NCI-H226 (cell line): Measurements from ENCODE around the gene ATP6V0B.

Source experiments
- DNase-seq: peaks from one replicate; pipeline ENCODE4 v3.0.0-alpha.2; 2015

The ATP6V0B gene

DNA sequence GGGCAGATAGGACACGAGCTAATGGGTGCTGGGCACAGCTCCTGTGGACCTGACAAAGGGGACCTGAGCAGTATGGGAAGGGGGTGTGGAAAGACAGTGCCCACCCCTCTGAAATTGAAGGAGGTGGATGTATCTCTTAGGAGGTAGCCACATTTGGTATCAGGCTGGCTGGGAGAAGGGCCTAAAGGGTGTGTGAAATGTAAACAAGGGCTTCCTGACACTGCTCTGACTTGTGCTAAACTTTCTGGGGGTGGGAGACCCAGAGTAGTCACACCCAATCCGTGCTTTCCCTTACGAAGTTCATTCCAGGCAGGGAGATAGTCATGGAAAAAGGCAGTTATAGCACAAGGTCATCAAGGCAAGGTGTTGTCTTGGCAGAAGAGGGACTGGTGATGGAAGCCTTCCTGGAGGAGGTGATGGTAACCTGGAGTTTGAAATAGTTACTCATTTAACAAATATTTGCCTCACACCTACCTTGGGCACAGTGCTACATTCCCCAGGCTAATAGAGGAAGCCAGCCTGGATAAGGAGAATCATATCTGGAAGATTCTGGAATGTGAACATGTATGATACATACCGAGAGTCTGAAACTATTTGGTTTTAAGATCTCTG, 11.3 kb downstream of the ATP6V0B start:
- peak; percentile 79 for DNase-seq

DNA sequence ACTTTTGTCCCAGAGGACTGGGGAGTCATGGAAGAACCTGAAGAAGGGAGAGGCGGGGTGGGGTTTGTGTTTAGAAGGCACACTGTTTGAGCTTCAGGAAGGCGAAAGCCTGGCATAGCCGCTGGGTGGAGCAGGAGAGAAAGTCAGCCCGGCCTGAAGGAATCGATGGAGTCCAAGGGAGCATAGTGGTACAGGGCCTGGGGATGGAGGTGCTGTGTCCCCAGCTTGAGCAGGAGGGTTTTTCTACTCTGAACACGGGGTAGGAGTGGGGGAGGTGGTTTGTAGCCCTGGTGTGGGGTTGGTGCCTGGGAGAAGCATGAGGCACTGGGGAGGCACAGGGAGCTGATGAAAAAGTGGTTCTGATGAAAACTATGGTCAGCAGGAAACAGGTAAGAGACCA, 12.0 kb downstream of the ATP6V0B start:
- peak; percentile 54 for DNase-seq

DNA sequence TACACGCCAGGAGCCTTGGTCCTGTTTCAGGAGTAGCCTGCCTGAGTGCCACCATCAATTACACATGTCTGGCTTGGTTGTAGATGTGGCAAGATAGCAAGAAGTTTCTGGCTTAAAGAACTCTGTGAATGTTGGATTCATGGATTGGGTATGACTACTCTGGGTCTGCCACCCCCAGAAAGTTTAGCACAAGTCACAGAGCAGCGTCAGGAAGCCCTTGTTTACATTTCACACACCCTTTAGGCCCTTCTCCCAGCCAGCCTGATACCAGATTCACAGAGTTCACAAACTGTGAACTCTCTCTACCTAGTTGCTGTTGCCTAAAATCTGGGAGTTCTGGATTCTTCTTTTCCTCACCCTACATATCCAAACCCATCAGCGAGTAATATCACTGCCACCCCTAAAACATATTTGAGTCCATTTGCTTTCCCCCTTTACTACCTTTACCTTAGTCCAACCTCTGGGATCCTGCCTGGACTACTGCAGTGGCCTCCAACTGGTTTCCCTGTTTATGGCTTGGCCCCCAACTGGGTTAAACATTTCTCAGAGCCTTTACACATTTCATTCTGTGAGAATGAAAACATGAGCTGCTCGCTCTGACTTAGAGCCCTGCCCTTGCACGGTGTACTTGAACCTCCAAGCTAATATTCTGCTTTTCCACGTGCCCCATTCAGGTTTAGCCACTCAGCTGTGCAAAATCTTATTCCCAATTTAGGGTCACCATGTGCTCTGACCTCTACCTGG, 12.6 kb downstream of the ATP6V0B start:
- DNase-seq: no peak

DNA sequence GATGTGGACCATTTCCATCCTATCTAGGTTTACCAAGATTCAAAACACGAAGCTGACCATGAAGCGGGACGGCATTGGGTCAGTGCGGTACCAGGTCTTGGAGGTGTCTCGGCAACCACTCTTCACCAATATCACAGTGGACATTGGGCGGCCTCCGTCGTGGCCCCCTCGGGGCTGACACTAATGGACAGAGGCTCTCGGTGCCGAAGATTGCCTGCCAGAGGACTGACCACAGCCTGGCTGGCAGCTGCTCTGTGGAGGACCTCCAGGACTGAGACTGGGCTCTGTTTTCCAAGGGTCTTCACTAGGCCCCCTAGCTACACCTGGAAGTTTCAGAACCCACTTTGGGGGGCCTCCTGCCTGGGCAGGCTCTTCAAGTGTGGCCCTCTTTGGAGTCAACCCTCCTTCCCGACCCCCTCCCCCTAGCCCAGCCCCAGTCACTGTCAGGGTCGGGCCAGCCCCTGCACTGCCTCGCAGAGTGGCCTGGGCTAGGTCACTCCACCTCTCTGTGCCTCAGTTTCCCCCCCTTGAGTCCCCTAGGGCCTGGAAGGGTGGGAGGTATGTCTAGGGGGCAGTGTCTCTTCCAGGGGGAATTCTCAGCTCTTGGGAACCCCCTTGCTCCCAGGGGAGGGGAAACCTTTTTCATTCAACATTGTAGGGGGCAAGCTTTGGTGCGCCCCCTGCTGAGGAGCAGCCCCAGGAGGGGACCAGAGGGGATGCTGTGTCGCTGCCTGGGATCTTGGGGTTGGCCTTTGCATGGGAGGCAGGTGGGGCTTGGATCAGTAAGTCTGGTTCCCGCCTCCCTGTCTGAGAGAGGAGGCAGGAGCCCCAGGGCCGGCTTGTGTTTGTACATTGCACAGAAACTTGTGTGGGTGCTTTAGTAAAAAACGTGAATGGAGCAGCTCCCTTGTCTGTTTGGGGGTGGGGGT, 15.8 kb downstream of the ATP6V0B start:
- no peak for DNase-seq

DNA sequence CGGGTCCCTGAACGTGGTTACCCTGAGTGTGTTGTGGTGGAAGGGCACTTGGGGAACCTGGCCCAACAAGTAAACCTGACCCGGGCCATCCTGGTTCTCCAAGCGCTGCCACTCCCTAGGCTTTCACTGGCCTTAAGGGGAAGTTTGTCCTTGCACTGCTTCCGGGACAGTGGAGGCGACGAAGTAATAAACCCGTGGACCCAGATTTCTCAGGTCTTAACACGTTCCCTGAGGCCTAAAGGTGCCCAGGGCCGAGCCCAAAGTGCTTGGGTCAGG, 16.4 kb downstream of the ATP6V0B start:
- DNase-seq: no peak

DNA sequence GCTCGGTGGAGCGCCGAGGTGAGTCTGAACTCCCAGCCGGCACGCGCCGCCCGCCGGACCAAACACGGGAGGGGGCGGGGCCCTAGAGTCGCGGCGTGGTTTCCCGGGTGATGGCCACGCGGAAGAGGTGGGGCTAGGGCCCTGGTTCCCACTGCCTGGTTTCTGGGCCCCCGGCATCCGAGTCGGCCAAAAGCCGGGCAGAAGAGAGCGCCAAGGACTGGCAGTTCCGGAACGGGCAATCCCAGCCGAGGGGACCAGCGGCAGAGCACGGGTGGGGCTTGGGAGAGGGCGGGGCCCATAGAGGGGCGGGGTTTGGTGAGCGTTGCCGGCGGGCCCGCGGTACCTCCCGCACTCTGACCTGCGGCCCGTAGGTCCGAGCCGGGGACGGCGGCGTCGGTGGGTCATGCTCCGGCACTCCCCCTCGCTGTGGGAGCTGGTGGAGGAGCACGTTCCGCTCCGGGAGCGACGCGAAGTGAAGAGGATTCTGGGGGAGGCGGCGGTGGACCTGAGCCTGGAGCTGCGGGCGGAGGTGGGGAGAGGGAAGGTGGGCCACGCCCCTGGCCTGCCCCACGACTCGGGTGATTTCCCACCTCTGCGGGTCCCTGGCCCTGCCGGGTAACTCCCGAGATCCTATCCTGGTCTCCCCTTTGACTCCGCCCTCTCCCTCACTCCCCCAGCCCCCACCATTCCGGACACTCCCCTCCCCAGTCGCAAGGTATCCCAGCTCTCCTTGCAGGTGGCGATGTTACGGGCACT, 16.9 kb downstream of the ATP6V0B start, which contains the start of gene CCDC24:
CCDC24 (plus strand) TSS at position 124 of the 756 bp plus-strand sequence; CDS start at position 404, 280 bp downstream.
- DNase-seq: peak; percentile 95

DNA sequence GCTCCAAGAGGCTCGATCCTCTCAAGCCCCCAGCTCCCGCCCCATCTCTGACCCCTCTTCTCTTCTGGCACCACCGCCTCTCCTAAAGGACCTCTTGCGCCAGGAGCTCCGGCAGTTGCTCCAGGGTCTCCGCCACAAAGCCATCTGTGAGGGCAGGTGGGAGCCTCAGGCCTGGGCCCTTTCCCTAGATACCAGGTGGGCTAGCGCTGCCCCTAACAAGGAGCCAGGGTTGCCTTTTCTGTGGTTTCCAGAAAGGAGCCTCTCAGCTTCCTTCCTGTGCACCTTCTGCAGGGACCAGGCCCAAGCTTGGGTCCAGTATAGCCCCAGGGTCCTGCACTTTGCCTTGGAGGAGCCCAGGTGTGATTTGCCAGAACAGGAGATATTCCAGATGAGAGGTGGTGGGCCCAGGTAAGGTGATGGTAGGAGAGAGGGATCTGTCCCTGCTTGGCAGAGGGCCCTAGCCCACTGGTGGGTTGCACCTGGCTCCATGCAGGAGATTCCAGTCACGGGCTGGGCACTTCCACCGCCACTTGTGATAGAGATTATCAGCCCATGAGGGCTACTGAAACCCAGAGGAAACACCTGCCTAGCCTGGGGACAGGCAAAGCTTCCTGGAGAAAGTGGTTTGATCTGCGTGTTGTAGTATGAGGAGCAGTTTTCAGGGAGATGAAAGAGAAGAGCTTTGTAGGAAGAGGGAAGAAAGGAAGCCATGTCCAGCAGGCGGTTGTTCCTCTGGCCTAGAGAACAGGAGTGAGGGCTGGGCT, 17.7 kb downstream of the ATP6V0B start:
- no peak for DNase-seq

DNA sequence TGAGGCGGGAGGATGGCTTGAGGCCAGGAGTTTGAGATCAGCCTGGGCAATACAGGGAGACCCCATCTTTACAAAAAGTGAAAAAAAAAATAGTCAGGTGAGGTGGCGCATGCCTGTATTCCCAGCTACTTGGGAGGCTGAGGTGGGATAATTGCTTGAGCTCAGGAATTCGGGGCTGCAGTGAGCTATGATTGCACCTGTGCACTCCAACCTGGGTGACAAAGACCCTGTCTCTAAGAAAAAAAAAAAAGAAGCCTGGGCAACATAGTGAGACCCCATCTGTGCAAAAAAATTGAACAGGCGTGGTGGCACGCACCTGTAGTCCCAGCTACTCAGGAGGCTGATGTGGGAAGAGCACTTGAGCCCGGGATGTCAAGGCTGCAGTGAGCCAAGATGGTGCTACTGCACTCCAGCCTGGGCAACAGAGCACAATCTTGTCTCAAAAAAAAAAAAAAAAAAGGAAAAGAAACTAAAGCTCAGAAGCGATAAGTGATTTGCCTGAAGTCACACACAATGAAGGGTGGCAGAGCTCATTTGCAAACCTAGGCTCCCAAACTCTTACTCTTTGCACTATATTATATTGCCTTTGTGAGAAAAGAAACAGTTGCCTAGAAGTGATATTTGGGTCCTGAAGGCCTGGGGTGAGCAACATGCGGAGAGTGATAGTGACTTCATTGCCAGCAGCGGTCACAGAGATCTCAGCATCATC, 18.6 kb downstream of the ATP6V0B start:
- no peak for DNase-seq

DNA sequence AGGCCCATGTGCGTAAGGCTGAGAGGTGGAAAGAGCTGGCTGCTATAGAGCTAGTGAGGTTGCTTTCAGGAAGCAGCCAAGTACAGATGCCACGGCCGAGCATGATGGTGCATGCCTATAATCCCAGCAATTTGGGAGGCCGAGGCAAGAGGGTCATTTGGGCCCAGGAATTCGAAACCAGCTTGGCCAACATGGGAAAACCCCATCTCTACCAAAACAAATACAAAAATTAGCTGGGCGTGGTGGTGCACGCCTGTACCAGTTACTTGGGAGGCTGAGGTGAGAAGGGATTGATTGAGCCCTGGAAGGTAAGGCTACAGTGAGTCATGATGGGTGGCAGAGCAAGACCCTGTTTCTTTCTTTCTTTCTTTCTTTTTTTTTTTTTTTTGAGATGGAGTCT, 19.3 kb downstream of the ATP6V0B start:
- DNase-seq: peak; percentile 18

DNA sequence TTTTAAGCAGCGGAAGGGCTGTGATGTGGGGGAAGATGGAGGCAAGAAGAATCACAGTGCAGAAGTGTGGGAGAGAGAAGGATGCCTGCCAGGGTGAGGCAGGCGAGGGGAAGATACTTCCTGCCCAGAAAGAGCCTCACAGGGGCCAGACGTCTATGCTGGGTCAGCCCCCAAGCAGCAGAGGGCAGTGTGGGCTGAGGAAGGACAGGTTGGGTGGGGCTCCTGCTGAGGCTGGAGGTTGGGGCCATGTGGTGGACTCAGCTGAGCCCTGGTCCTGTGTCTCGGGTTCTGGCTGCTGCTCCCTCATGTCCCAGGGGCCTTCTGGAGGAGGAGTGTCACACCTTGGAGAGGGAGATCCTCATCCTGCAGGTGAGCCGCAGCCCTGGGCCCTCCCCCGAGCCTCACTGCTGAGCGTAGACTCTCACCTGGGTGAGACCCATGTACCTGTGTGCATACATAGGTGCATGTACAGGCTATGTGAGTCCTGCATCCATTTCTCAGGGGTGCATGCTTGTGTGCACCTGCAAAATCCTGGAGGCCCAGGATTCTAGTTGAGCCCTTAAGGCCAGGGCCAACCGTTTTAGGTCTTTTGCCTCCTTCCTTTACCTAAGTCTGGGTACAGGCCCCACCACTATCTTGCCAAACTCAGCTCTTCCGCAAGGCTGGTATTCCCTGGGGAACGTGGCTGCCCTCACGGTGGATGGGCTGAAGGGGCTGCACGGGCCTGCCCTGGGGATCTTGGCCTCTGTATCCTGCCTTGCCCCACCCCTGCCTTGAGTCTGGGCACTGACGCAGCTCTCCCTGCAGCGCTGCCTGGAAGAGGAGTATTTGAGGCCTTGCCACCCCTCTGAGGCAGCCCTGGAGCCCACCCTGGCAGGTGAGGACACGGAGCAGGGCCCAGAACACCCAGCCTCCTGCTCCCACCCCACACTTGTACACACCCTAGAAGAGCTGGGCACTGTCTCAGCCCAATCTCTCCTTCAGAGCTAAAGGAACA, 20.3 kb downstream of the ATP6V0B start:
- peak; percentile 71 for DNase-seq

DNA sequence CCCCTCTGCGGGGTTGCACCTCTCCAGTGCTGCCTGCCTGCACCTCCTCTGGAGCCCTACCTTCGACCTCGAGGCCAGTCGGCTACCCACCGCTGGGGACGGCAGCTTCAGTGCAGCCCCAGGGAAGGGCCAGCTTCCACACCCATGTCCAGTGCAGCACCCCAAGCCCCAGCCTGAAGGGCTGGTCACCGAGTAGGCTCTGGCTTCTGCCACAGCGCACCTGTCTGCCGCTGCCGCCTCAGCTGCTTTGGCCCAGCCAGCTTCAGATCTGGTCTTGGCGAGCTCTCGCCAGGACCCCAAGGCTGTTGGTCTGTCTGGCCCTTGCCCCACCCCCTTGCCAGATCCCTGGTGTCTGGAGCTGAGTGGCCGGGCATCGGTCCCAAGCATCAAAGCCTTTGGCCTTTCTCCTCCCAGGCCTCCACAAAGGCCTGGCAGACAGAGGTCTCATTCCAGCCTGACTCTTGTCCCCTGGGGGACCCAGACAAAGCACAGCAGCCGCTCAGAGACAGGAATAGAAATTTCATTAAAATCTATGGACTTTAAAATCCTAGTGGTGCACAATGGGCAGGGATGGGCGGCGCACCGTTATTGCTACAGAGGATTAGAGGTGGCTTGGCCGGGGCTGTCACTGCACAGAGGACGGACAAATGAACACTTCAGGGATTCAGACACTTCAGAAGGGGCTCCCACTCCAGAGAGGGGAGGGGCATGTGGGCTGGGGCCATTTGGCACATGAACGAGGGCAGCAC, 21.4 kb downstream of the ATP6V0B start:
- DNase-seq: no peak

DNA sequence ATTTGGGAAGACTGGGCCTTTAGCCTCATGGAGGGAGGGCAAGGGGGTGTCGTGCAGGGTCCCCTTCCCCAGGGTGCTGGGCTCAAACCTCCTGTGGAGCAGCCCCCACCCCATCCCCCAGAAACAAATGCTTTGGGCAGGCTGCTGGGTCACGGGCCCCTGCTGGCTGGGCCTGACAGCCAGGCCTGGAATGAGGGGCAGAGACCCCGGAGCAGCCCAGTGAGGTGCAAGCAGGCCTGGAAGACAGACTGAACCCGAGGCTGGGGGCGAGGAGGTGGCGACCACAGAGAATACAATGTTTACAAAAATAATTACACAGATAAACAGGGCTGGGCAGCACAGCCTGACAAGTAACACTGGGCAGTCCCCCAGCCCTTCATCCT, 22.0 kb downstream of the ATP6V0B start:
- DNase-seq: no peak

DNA sequence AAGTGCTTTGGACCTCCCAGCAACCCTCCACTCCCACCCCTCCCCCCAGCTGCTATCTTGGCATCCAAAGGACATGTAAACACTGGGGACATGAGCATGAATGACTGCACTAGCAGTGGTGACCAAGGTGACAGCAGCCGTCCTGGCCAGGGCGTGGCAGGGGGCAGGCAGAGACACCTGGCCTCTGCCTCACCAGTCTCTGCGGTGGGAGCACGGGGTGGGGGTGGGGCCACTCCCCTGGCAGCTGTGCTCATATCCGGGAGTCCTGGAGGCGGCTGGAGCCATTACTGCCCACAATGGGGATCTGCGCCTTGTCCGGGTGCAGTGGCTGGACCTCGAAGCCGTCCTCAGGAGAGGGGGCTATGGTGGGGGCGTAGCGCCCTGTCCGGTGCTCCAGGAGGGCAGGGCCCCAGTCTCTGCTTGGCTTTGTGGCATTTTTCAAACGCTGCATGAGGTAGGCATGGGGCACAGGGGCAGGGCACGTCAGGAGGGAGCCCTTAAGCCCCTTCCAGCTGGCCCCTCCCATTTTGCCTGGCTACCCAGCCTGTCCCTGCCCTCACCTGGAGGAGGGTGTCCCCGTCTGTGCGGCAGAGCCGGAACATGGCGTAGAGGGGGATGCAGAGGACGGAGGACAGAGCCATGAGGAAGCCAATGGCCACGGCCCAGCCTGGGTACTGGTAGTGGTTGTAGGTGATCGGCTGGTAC, 22.7 kb downstream of the ATP6V0B start:
- no peak for DNase-seq

DNA sequence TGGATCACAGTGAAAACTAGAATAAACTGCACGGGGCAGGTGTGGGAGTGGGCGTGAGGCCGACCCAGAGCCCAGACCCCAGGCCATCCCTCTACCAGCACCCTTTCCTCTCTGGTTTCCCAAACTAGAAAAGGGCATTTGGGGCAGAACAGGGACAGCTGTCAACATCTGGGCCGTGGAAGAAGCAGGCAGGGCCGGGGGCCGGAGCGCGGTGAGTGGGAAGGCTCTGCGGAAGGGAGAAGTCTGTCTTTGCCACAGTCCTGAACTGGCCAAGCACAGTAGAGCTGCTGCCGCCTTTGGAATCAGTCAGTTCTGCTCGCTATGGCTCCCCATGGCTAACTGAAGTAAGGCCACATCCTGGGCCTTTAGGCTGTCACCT, 23.2 kb downstream of the ATP6V0B start:
- DNase-seq: no peak

DNA sequence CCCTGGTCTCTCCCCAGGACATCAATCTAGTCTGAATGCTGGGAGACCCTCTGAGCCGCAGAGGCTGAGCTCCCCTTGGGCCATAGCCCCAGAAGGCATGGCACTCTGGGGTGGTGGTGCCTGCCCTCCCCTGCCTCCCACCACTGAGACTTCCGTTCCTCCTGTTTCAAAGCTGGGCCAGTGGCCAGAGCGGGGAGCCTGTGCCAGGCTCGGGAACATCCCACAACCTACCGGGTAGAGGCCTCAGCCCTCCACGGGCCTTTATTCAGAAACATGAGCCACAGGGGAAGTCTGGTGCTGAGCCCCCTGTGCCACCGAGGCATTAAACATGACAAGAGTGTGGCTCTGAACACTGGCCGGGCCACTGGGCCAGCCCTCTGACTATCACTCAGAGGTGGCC, 24.7 kb downstream of the ATP6V0B start:
- peak; percentile 84 for DNase-seq

DNA sequence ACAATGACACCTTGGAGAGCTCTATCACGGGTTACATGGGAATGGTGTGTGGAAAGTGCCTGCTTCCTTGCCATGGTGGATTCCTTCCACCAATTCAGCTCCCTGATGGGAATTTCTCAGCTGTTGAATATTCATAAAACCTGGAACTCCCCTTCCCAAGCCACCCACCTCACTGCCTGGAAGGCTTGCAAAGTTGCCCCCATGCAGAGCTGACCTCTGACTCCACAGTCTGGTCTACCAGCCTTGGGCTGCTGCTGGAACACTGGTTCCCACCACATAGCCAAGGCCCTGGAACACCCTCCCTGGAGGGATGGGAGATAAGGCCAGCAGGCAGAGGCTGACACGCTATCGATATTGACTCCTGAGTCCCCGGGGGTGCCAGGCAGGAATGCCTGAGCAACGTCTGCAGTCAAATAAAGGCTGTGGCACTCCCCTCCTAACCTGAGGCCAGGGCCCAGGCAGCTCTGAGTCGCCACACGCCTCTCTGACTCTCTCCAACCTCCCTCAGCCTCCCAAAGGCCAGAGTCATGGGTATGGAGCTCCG, 25.4 kb downstream of the ATP6V0B start:
- DNase-seq: peak; percentile 97

DNA sequence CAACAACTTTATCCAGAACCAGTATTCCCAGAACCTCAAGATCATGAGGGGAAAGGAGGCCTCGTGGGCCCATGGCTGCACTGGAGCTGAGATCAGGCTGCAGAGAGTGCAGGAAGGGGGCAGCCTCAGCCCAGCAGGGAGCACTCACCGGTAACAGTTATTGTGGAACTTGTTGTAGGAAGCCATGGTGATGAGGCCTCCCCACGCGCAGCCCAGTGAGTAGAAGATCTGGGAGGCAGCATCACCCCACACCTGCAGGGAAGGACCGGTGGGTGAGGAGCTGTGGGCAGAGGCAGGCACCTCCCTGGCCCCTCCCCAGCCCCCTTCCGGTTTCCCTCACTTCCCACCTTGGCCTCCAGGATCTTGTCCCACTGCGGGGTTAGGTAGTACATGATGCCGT, 27.4 kb downstream of the ATP6V0B start:
- DNase-seq: no peak

DNA sequence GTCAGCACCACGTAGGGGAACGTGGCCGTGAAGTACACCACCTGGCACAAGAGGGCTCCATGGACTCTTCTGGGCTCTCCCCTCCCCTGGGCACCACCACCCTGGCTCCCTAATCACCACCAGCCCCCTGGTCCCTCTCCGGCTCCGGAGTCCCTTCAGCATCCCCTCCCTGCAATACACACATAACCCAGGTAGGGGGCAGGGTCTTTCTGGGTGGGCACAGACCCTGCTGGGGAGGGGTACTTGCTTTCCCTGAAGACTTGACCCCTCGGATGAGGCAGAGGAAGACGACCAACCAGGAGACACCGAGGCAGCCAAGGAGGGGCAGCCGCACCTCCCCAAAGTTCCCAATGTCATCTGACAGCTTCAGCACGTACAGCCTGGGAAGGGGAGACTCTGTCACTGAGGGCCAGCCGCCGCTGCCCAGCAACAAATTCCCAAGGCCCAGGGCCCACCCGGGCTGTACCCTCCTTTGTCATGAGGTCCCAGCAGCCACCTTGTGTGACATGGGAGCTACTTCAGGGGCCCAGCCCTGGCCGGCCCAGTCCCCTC, 27.9 kb downstream of the ATP6V0B start:
- DNase-seq: no peak
